ENCODE data around the gene LMAN2L. TPM values are rescaled to one million over a fixed set of nuclear protein-coding genes. Genes with fewer than 3 reads are reported as not detected.
A peak's percentile ranks its signal among the peaks of the same experiment; 100 is the strongest.

The LMAN2L gene
- total and polyA plus RNA-seq, 12 donors, result 11.0 to 31.4 (median 18.8) TPM

GRCh38 chr2:96681540-96681939, 58.3 kb downstream of the LMAN2L start:
- no peaks in the 10 kb centered on the region for H3K36me3 ChIP-seq
- peaks cover 0 to 22% (median 10%) of the 10 kb centered on the region in 9 donors for H3K4me1 ChIP-seq
- H3K9me3 ChIP-seq, result no peaks in the 10 kb centered on the region
- ATAC-seq, result no peak
- no peak overlapping the region for H3K27ac ChIP-seq
- H3K27me3 ChIP-seq, result peaks cover 0 to 7% (median 0%) of the 10 kb centered on the region in 7 donors
- WGBS, 2 donors, result 92% methylated on average over 4 of the region's 4 CpGs
- DNase-seq, result no peak
- intact Hi-C loops (cut with DNase I), result no loop called here
- no peak for TF ChIP-seq CTCF (IDR thresholded peaks at IDR 0.05)
- no peak overlapping the region for H3K4me3 ChIP-seq

GRCh38 chr2:96680561-96681141, 59.2 kb downstream of the LMAN2L start:
- DNase-seq (no peak), ATAC-seq (no peak)
- Histone ChIP-seq H3K27me3 (peaks cover 0 to 2% (median 0%) of the 10 kb centered on the region in 7 donors), H3K9me3 (no peaks in the 10 kb centered on the region), H3K4me3 (no peak overlapping the region), H3K36me3 (no peaks in the 10 kb centered on the region), H3K4me1 (peaks cover 0 to 14% (median 5%) of the 10 kb centered on the region in 9 donors), H3K27ac (no peak overlapping the region)
- intact Hi-C loops (cut with DNase I), result no loop called here
- TF ChIP-seq CTCF (IDR thresholded peaks at IDR 0.05), result no peak
- WGBS, 2 donors, result 83% methylated on average over 5 of the region's 5 CpGs

- WGBS, 2 donors, result 40 to 44% methylated on average over 9 of the region's 9 CpGs
- ATAC-seq, result peak in 2 of 8 donors; percentile 21 to 42
These were observed 60.0 kb downstream of the LMAN2L start for GRCh38 chr2:96679848-96680247.

DNA sequence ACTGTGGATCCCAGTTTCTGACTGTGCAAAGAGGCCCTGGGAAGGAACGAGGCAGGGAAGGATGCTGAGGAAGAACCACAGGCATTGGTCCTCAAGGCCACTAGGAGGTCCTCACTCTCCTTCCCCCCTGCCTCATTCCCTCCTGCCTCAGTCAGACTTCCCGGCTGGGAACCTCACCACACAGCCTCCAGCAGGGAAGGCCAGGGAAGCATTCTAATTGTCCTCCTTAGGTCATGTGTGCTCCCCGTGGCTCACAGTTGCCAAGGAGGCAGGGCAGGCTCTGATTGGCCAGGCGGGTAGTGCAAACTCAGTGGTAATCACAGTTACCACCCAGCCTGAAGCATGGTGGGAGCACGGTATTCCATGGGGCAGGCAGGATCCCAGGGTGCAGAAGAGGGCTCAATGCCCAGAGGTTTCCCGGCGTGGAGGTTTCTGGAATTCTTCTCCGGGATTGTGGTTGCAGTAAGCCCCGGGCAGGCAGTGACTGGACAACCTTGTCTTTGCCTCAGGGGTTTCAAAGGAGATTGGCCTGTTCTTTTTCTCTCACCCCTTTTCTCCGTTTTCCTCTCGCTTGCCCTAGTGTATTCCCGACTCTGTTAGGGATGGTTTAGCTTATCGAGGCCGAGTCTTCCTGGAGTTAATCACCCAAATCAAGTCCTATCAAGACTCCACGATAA, 70.2 kb downstream of the LMAN2L start:
- intact Hi-C loops (cut with DNase I), result no loop called here
- no peak overlapping the region for H3K4me3 ChIP-seq
- H3K27ac ChIP-seq, result no peak overlapping the region
- H3K9me3 ChIP-seq, result peaks cover 0 to 3% (median 0%) of the 10 kb centered on the region in 11 donors
- no peak for TF ChIP-seq CTCF (IDR thresholded peaks at IDR 0.05)
- ATAC-seq (no peak), DNase-seq (no peak)
- WGBS, 2 donors, result 88% methylated on average over 15 of the region's 15 CpGs
- no peaks in the 10 kb centered on the region for H3K27me3 ChIP-seq
- no peaks in the 10 kb centered on the region for H3K36me3 ChIP-seq
- peaks cover 0 to 13% (median 8%) of the 10 kb centered on the region in 9 donors for H3K4me1 ChIP-seq

More at GRCh38 chr2:96679848-96680247, 60.0 kb downstream of the LMAN2L start:
- H3K27me3 ChIP-seq, result no peaks in the 10 kb centered on the region
- H3K9me3 ChIP-seq, result no peaks in the 10 kb centered on the region
- peaks cover 0 to 7% (median 0%) of the 10 kb centered on the region in 9 donors for H3K4me1 ChIP-seq
- H3K4me3 ChIP-seq, result no peak overlapping the region
- TF ChIP-seq CTCF (IDR thresholded peaks at IDR 0.05), result no peak
- DNase-seq, result no peak
- intact Hi-C loops (cut with DNase I), result no loop called here
- no peaks in the 10 kb centered on the region for H3K36me3 ChIP-seq
- no peak overlapping the region for H3K27ac ChIP-seq

Measured in heart right ventricle (tissue), 16 donors.